D721Med (cell line): ENCODE measurements around the gene METTL16.
"Not testable (repeated sequence)": the region's sequence is repeated elsewhere in the genome, so short reads cannot be mapped to it uniquely, and the experiment has no call there.

Experiments
- DNase-seq: peaks from one replicate; pipeline ENCODE4 v3.0.0; 2011; ENCODE audit warnings: low spot score; ENCODE audit not compliant: insufficient read length
- FAIRE-seq: peaks from 2 replicates; lab custom pipeline; 2011; peaks lifted over from hg19 to GRCh38; lab: Jason Lieb, UNC
- TF ChIP-seq, protein P1 (sequence below): IDR thresholded peaks from 2 replicates; pipeline ENCODE4 v1.5.1; 2012; ENCODE audit warnings: mild to moderate bottlenecking, control low read depth; ENCODE audit not compliant: insufficient read depth; ENCODE audit errors: missing control alignments

The METTL16 gene

DNA sequence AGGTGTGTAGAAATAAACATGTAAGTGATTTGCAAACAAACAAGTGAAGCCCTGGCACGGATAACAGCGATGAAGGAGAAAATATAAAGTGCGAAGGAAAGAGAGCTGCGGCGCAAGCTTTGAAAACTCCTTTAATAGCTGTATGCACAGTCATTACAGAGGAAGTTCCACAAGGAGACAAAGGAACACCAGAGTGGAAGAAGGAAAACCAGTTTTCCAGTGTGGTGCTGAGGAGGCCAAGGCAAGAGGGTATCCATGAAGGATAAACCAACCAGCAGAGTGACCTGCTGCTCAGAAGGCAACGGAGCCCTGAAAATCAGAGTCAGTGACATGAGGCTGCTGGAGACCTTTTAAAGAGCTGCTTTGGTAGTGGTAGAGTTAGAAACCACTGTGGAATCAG is 24.4 kb downstream of the METTL16 start:
- FAIRE-seq (no peak), DNase-seq (no peak)
- TF ChIP-seq, protein P1, sequence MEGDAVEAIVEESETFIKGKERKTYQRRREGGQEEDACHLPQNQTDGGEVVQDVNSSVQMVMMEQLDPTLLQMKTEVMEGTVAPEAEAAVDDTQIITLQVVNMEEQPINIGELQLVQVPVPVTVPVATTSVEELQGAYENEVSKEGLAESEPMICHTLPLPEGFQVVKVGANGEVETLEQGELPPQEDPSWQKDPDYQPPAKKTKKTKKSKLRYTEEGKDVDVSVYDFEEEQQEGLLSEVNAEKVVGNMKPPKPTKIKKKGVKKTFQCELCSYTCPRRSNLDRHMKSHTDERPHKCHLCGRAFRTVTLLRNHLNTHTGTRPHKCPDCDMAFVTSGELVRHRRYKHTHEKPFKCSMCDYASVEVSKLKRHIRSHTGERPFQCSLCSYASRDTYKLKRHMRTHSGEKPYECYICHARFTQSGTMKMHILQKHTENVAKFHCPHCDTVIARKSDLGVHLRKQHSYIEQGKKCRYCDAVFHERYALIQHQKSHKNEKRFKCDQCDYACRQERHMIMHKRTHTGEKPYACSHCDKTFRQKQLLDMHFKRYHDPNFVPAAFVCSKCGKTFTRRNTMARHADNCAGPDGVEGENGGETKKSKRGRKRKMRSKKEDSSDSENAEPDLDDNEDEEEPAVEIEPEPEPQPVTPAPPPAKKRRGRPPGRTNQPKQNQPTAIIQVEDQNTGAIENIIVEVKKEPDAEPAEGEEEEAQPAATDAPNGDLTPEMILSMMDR, result no peak

DNA sequence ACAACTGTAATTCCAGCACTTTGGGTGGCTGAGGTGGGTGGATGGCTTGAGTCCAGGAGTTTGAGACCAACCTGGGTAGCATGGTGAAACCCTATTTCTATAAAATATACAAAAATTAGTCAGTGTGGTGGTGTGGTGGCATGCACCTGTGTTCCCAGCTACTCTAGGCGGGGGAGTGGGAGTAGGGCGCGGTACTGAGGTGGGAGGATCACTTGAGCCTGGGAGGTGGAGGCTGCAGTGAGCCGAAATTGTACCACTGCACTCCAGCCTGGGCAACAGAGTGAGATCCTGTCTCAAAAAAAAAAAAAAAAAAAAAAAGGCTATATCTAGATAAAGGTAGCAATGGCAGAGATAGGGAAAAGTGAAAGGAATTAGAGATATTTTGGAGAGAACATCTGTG is 25.0 kb downstream of the METTL16 start:
- not testable (repeated sequence) for DNase-seq

DNA sequence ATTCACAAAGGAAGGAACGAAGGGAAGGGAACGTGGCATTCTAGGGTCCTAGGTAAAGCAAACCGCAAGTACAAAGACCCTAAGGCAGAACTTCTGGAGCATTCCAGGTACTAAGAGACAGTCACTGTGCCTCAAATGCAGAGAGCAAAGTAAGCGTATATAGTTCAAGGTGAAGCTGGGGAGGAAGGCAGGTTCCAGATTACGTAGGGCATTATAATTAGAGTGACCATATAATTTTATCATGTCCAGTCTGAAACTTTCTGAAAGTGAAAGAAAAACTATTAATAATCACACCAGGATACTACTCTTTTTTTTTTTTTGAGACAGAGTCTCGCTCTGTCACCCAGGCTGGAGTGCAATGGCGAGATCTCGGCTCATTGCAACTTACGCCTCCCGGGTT is 25.7 kb downstream of the METTL16 start:
- TF ChIP-seq, protein P1, result no peak
- DNase-seq (no peak), FAIRE-seq (no peak)

More for the DNA sequence above, 25.0 kb downstream of the METTL16 start:
- FAIRE-seq, result not testable (repeated sequence)

DNA sequence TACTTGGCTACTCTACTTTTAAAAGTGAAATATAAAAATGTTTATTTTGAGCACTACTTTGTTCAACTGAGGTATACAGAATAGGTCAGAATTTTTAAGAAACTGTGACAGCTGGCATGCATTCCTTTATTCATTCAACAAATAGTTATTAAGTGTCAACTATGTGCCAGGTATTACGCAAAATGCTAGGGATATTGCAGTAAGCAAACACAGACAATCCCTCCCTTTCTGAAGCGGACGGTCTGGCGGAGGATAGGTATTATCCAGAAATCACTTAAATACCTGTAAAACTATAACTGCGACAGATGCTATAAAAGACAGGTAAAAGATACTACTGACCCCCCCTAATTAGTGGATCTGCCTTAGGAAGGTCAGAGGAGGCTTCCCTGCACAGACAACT is 26.1 kb downstream of the METTL16 start:
- FAIRE-seq (no peak), DNase-seq (no peak)
- TF ChIP-seq, protein P1, result no peak

DNA sequence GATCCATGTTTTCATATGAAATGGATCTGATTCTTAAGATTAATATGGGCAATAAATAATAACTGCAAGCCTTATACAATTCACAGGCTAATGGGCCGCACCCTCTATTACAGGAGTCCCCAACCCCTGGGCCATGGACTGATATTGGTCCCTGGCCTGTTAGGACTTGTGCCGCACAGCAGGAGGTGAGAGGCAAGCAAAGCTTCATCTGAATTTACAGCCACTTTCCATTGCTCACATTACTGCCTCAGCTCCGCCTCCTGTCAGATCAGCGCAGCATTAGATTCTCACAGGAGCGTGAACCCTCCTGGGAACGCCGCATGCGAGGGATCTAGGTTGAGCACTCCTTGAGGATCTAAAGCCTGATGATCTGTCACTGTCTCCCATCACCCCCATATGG is 26.8 kb downstream of the METTL16 start:
- TF ChIP-seq, protein P1, result peak; percentile 4
- no peak for DNase-seq
- FAIRE-seq, result peak; percentile 96

DNA sequence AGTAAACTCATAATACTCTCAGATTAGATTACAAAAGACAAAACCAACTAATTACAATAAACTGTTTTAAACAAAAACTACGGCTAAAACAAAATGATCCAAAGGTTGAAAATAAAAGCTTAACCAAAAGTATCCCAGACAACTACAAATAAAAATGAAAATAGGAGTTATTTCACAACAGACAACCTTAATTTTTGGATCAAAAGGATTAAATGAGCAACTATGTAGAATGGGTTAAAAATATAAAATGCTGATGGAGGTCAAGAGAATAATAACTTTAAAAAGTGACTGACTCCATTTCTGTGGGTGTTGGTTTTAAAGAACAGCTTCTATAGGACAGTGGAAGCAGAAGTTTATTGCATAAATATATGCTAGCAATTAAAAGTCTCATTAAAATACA is 28.6 kb downstream of the METTL16 start:
- TF ChIP-seq, protein P1, result no peak
- no peak for FAIRE-seq
- no peak for DNase-seq

DNA sequence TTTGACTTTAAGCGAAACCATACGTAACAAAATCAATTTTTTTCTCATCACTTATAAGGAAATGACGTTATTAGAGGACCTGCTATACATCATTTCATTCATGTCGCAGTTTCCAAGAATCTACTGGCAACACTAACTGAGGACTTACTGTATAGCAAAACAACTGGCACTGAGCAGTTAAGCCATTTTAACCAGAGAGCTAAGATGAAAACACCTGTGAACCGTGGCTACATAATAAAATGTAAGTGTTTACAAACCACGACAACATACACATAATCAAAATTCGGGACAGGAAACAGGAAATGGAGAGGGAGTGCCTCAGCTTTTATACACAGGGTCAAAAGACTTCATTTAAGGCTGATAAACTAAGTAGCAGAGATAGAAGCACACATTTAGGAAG is 29.5 kb downstream of the METTL16 start:
- DNase-seq, result no peak
- TF ChIP-seq, protein P1, result no peak
- FAIRE-seq, result no peak

DNA sequence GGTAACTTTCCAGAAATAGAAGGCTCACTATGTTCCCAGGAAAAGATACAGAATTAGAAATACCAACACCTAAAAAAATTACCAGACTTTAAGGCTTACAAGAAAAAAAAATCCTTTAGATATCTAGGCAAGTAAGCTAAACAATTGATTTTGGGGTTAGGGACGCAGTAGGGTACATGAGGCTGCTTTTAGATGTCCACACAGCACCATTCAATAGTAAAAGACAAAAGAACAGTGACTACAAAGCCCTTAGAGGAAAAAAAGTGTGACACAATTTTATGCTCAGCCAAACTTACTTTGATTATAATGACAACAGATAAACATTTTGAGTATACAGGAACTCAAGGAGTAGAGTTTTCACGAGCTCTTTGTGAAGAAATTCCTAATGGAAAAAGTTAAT is 29.9 kb downstream of the METTL16 start:
- FAIRE-seq, result no peak
- DNase-seq, result no peak
- TF ChIP-seq, protein P1, result no peak
